ENCODE data around the gene ZNF74.

GRCh38 chr22:20424932-20425565, 31.1 kb downstream of the ZNF74 start:
- TF ChIP-seq ZNF70 (CRISPR knock-in tag; IDR thresholded peaks at IDR 0.05), result no peak
- no peak for TF ChIP-seq ZNF565 (CRISPR knock-in tag; conservative IDR thresholded peaks at IDR 0.05; ENCODE audit: low read depth)
- no peak for TF ChIP-seq PPARA (CRISPR knock-in tag; IDR thresholded peaks at IDR 0.05; ENCODE audit: borderline replicate concordance)
- TF ChIP-seq ARNTL (CRISPR knock-in tag; IDR thresholded peaks at IDR 0.05; ENCODE audit: borderline replicate concordance, low read depth), result no peak
- TF ChIP-seq ISL1 (CRISPR knock-in tag; IDR thresholded peaks at IDR 0.05), result no peak
- no peak for TF ChIP-seq TSHZ2 (CRISPR knock-in tag; IDR thresholded peaks at IDR 0.05)
- no peak for TF ChIP-seq RARB (CRISPR knock-in tag; IDR thresholded peaks at IDR 0.05)
- no peak for TF ChIP-seq ZC3H10 (CRISPR knock-in tag; IDR thresholded peaks at IDR 0.05)
- no peak for TF ChIP-seq BACH2 (CRISPR knock-in tag; IDR thresholded peaks at IDR 0.05; ENCODE audit: borderline replicate concordance)
- TF ChIP-seq ZFP30 (CRISPR knock-in tag; IDR thresholded peaks at IDR 0.05), result no peak
- TF ChIP-seq CREB5 (CRISPR knock-in tag; IDR thresholded peaks at IDR 0.05; ENCODE audit: low read depth), result no peak
- TF ChIP-seq SNAI2 (CRISPR knock-in tag; IDR thresholded peaks at IDR 0.05), result no peak
